ENCODE data around the gene NAP1L5. TPM values are rescaled to one million over a fixed set of nuclear protein-coding genes. Genes with fewer than 3 reads are reported as not detected.

Gene NAP1L5
- polyA plus RNA-seq, 2 of the 4 experiments (the other 2 are of a cell fraction) = 2.4 to 3.0 TPM

GRCh38 chr4:88659055-88659889 lies 38.4 kb downstream of the NAP1L5 start:
- Histone ChIP-seq H3K4me1 (peaks cover 35% of the 10 kb centered on the region), H3K4me3 (no peak overlapping the region), H3K4me2 (peak overlapping the region; percentile 67), H3K27ac (peak overlapping the region; percentile 65 to 76; a peak in 5 of 6 replicates), H3K9me3 (no peaks in the 10 kb centered on the region)
- POLR2A ChIA-PET = no interaction called here
- DNase-seq (ENCODE audit: low read depth in 1 of 2, low spot score in 1 of 2) (peak; percentile 64 to 67), FAIRE-seq (no peak), ATAC-seq (peak; percentile 98 to 100)
- 25% methylated on average over 4 of the region's 4 CpGs for WGBS (ENCODE audit: missing lambda C conversion rate)
- CTCF ChIA-PET = interaction anchor here (0.5 to 1.7 kb wide), 36 partner anchors 9 to 357 kb away, joined by 3 to 41 read pairs (median 4); partner anchors contain the start of genes HERC3 and PYURF
- TF ChIP-seq, protein P1, sequence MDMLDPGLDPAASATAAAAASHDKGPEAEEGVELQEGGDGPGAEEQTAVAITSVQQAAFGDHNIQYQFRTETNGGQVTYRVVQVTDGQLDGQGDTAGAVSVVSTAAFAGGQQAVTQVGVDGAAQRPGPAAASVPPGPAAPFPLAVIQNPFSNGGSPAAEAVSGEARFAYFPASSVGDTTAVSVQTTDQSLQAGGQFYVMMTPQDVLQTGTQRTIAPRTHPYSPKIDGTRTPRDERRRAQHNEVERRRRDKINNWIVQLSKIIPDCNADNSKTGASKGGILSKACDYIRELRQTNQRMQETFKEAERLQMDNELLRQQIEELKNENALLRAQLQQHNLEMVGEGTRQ (IDR thresholded peaks at IDR 0.05) = no peak
- TF ChIP-seq RAD21 (conservative IDR thresholded peaks at IDR 0.05 in 1 of 2, IDR thresholded peaks at IDR 0.05 in 1 of 2) (peak; percentile 86 to 88), CHD2 (IDR thresholded peaks at IDR 0.05; ENCODE audit: low read length, partially characterized antibody) (no peak), SMC3 (IDR thresholded peaks at IDR 0.05) (peak; percentile 90)
- TF ChIP-seq, protein P2, sequence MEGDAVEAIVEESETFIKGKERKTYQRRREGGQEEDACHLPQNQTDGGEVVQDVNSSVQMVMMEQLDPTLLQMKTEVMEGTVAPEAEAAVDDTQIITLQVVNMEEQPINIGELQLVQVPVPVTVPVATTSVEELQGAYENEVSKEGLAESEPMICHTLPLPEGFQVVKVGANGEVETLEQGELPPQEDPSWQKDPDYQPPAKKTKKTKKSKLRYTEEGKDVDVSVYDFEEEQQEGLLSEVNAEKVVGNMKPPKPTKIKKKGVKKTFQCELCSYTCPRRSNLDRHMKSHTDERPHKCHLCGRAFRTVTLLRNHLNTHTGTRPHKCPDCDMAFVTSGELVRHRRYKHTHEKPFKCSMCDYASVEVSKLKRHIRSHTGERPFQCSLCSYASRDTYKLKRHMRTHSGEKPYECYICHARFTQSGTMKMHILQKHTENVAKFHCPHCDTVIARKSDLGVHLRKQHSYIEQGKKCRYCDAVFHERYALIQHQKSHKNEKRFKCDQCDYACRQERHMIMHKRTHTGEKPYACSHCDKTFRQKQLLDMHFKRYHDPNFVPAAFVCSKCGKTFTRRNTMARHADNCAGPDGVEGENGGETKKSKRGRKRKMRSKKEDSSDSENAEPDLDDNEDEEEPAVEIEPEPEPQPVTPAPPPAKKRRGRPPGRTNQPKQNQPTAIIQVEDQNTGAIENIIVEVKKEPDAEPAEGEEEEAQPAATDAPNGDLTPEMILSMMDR (IDR thresholded peaks at IDR 0.05) = peak; percentile 68

- no peak for ATAC-seq
- ChIA-PET POLR2A (no interaction called here), CTCF (interaction anchor here (1.5 kb wide), 1 partner anchor 9 kb away, joined by 3 read pairs; no protein-coding TSS in a partner anchor)
- Histone ChIP-seq H3K9me3 (no peaks in the 10 kb centered on the region), H3K4me2 (no peak overlapping the region), H3K4me3 (no peak overlapping the region), H3K4me1 (peaks cover 15% of the 10 kb centered on the region), H3K27ac (no peak overlapping the region)
- FAIRE-seq = no peak
- DNase-seq (ENCODE audit: low read depth in 1 of 2, low spot score in 1 of 2) = no peak
- 79% methylated on average over 3 of the region's 3 CpGs for WGBS (ENCODE audit: missing lambda C conversion rate)
- TF ChIP-seq ZFP36 (IDR thresholded peaks at IDR 0.05; ENCODE audit: borderline replicate concordance, partially characterized antibody) (no peak), KDM5A (IDR thresholded peaks at IDR 0.05) (no peak), HOXB13 (CRISPR knock-in tag; IDR thresholded peaks at IDR 0.05; ENCODE audit: low read depth) (no peak), BCL3 (IDR thresholded peaks at IDR 0.05) (no peak), HEYL (CRISPR knock-in tag; IDR thresholded peaks at IDR 0.05) (no peak), RCOR1 (IDR thresholded peaks at IDR 0.05; ENCODE audit: low read depth, low read length) (no peak), KDM1A (IDR thresholded peaks at IDR 0.05; ENCODE audit: low read depth) (no peak), ZNF302 (CRISPR knock-in tag; IDR thresholded peaks at IDR 0.05) (no peak), JUN (IDR thresholded peaks at IDR 0.05) (no peak)
Observed at GRCh38 chr4:88655226-88655625, 42.4 kb downstream of the NAP1L5 start.

GRCh38 chr4:88653371-88653946 lies 44.2 kb downstream of the NAP1L5 start:
- no peak overlapping the region for H3K27ac ChIP-seq
- H3K4me1 ChIP-seq = no peaks in the 10 kb centered on the region
- DNase-seq (ENCODE audit: low read depth in 1 of 2, low spot score in 1 of 2) (no peak), FAIRE-seq (no peak), ATAC-seq (no peak)
- WGBS (ENCODE audit: missing lambda C conversion rate) = 59% methylated on average over 4 of the region's 4 CpGs
- H3K9me3 ChIP-seq = no peaks in the 10 kb centered on the region
- no peak overlapping the region for H3K4me3 ChIP-seq
- no peak overlapping the region for H3K4me2 ChIP-seq
- ChIA-PET CTCF (interaction anchor here (1.0 kb wide), 1 partner anchor 114 kb away, joined by 3 read pairs; no protein-coding TSS in a partner anchor), POLR2A (no interaction called here)
- TF ChIP-seq CHD2 (IDR thresholded peaks at IDR 0.05; ENCODE audit: low read length, partially characterized antibody) = no peak

Data from A549 (cell line).